ENCODE measurements around the gene GDF10.

GRCh38 chr10:47278720-47279119, 21.3 kb upstream of the GDF10 start:
- TF ChIP-seq CTCF (conservative IDR thresholded peaks at IDR 0.05; ENCODE audit: low read depth, low read length) (no peak), EZH2phosphoT487 (IDR thresholded peaks at IDR 0.05; ENCODE audit: borderline replicate concordance, low read length) (no peak), EZH2 (IDR thresholded peaks at IDR 0.05; ENCODE audit: low read length, unreplicated experiment) (no peak)
